Stimulated activated CD8-positive, alpha-beta memory T cell treated with anti-CD3 and anti-CD28 coated beads, Interleukin-15, amount 100 ng/mL, for 4 hours (primary cell): Measurements from ENCODE around the gene MSH3.

ENCODE experiments used
- DNase-seq, 2 donors: peaks; one replicate each; pipeline ENCODE4 v3.0.0-alpha.2; 2020; ENCODE audit warnings: low read depth in 2 of 2

MSH3 gene

GRCh38 chr5:80654391-80655230 lies at the start of gene MSH3, which contains the start of gene DHFR:
Gene MSH3, plus strand, starts transcription at chr5:80654652. Its CDS starts 76 bp downstream, at chr5:80654728.
Gene DHFR, minus strand, starts transcription at chr5:80654983. Its CDS starts 494 bp downstream, at chr5:80654489.
- peak; percentile 77 to 78 for DNase-seq

- DNase-seq = no peak
These were observed 47.1 kb upstream of the MSH3 start for GRCh38 chr5:80607343-80607742.

- no peak for DNase-seq
These were observed 46.6 kb upstream of the MSH3 start for GRCh38 chr5:80607832-80608231.

DNA sequence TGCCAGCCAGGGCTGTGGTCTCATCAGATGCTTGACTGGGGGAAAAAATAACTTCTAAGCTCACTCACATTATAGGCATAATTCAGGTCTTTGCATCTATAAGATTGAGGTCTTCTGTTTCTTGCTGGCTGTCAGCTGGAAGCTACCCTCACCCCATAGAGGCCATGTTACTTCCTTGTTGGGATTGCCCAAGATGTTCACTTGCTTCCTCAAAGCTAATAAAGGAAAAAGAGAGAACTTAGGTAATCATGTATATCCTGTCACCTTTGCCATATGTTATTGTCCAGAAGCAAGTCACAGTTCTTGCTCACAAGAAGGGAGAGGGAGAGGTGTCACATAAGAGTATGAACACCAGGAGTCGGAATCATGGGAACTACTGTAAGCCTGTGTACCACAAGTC lies 45.7 kb upstream of the MSH3 start:
- no peak for DNase-seq

- DNase-seq = no peak
These were observed 44.8 kb upstream of the MSH3 start for GRCh38 chr5:80609692-80610091.

DNA sequence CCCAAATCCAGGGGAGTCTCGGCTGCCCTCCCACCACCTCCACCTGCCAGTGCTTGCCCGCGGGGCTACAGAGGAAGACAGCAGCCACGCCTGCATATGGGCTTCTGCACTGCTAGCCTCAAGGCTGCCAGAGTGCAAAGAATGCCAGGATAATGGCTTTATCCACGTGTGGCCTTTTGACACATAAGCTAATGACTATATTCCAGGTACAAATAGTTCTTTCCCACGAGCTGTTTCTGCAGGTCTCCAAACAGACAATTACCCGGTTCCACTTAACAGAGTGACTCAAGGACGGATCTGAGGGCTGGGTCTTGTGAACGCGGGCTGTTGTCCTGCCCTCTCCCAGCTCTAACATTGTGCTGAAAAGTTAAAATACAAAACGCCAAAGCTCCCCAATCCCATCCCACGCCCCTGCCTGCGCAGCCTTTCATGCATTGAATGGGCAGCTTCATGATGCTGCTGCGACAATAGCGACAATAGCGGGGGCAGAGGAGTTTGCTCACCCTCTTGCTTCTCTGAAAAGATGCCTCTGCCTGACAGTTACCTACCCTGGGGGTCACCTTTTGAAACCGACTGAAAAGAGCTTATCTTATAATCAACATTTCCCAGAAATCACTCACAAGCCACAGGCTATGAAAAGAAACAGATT lies 39.1 kb upstream of the MSH3 start:
- DNase-seq = no peak

DNA sequence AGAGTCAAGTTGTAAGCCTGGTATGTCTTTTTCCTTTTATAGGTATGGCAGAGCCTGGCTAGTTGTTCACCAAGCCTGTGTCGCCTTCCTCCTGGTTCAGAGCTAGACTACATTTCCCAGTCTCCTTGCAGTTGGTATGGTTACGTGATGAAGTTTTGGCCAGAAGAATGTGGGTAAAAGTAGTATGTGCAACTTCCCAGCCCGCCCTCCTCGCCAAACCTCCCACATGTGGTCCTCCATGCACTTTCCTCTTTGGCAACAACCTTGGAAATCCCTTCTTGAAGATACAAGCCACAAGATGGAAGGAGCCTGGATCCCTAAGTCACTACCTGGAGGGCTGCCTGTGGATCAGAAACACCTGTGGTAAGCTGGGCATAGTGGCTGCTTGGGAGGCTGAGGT lies 36.0 kb upstream of the MSH3 start:
- DNase-seq = no peak

DNA sequence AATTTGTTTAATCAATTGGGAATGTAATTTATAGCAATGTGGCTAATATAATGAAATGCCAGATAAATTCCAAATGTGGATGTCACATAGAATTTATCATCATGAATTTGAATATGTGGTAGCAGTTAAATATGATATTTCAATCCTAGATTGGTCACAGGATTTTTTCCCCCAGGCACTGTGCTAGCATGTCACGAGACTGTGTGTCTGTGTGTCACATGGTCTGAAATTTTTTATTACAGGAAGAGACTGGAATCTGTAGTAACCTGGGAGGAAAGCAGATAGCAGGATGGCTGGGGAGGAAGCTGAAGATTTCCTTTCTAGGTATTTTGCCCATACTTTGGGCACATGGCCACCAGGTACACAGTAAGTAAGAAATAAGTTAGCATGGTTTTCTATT lies 35.4 kb upstream of the MSH3 start:
- no peak for DNase-seq

GRCh38 chr5:80620211-80620610 lies 34.2 kb upstream of the MSH3 start:
- DNase-seq = no peak

DNA sequence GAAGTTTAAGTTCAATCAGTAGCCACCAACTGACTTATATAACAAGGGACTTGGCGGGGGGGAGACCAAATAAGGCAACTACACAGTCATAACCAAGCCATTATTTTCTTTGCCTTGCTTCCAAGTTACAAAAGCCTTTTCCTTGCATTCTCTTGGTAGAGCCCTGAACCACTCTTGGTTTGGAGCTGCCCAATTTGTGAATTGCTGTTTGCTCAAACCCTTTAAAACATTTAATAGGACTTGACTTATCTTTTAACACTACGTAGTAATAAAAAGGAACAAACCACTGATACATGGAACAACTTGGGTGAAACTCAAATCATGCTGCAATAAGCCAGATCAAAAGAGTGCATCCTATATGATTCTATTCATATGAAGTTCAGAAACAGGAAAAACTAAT lies 31.7 kb upstream of the MSH3 start:
- DNase-seq = no peak

GRCh38 chr5:80623999-80624398 lies 30.5 kb upstream of the MSH3 start:
- DNase-seq = no peak

DNA sequence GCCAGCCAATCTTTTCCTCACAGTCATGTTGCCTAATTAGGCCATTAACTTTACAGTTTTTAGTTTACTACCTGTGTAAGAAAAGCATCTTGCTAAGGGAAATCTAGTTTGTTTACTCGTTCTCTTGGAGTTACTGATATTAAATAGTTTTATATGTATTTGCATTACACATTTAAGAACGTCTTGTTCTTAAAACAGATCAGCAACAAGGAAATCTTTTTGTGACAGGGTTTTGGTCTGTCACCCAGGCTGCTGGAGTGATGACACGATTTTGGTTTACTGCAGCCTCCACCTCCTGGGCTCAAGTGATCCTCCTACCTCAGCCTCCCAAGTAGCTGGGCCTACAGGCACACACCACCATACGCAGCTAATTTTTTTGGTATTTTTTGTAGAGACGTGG lies 29.2 kb upstream of the MSH3 start:
- no peak for DNase-seq

GRCh38 chr5:80629281-80629680 lies 25.2 kb upstream of the MSH3 start:
- no peak for DNase-seq

- no peak for DNase-seq
These were observed 22.9 kb upstream of the MSH3 start for GRCh38 chr5:80631278-80632259.

DNA sequence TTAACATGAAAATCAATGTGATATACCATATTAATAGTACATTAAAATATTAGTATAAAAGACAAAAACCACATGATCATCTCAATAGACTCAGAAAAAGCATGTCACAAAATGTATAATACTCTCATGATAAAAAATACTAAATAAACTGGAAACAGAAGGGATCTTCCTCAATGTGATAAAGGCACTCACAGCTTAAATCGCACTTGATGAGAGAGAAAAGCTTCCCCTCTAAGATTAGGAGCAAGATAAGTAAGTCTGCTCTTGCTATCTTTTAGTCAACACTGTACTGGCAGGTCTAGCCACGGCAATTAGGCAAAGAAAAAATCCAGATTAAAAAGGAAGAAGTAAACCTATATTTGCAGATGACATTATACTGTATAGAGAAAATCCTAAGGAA lies 21.8 kb upstream of the MSH3 start:
- DNase-seq = no peak

- DNase-seq = no peak
These were observed 20.3 kb upstream of the MSH3 start for GRCh38 chr5:80634193-80634592.

DNA sequence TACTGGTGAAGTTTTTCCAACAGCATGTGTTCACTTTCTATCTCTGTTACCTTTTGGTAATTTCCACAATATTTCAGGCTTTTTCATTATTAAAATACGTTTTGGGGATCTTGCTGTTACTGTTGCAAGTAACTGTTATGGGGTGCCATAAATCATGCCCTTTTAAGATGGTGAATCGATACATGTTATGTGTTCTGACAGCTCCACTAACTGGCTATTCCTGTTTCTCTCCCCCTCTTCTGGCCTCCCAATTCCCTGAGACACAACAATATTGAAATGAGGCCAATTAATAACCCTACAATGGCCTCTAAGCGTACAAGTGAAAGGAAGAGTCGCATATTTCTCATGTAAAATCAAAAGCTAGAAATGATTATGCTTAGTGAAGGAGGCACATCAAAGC lies 13.1 kb upstream of the MSH3 start:
- DNase-seq = no peak

DNA sequence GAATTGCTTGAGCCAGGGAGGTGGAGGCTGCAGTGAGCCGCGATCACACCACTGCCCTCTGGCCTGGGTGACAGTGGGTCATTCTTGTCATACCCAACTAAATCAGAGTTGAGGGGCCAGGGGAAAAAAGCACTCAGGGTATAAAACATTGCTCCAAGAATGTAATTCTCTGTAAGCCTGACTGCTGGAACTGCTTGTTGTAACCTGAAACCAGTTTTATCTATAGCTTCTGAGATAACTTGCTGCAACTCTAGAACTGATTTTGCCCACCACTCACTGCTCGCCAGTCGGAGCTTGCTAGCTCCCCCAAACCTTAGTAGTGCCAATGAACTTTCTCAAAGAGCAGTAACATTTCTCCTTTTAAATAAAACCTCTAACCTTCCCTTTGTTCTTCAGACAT lies 9.6 kb upstream of the MSH3 start:
- no peak for DNase-seq

DNA sequence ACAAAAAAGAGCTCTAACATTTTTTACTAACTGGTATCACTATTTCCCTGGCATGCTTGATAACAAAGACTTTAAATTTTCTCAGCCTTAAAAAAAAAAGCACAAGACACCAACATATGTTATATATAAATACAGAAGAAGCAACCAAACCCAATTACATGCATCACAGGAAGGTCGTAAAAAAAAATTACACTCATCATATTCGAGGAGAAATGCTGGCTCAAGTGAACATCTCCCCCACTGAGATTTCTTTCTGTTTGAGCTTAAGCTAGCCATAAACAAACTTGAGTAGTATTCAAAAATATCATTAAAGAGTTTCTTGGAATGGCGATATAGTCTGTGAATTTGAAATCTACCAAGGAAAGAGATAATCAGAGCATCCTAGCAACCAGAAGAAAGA lies 7.5 kb upstream of the MSH3 start:
- no peak for DNase-seq

- no peak for DNase-seq
These were observed 950 bp upstream of the MSH3 start for GRCh38 chr5:80653502-80653901.

GRCh38 chr5:80654054-80654390 lies 430 bp upstream of the MSH3 start:
- no peak for DNase-seq

DNA sequence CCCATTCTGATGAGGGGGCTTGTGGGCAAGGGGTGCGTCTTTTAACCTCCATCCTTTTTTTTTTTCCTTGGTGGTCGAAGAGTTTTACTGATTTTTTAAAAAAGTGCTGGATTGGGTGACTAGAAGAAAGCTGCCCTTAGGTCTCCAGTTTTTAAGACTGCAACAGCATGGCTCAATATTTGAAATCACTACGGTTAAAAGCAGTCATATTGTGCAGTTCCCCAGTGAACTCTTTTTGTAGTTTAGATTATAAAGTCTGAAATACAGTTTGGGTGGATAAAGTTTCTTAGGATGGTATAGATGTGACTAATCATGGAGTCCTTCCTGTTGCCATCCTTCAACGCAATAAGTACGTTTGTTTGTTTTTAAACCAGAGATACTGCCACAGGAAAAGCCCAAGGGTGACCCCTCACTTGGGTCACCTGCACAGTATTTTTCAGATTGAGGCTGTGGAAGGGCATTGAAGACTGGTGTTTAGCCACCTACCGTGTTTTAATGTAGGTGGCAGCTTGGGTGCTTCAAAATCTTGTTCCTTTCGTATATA lies 851 bp downstream of the MSH3 start:
- DNase-seq = no peak
